K562 (cell line): ENCODE results near the gene MYO1D. TPM values are rescaled to one million over a fixed set of nuclear protein-coding genes. Genes with fewer than 3 reads are reported as not detected.

Experiments used
- ARID1B ChIP-seq: fragments of 450-650 bp; IDR thresholded peaks from 2 replicates; pipeline ENCODE4 v1.6.1; 2016; ENCODE audit warnings: antibody characterized with exemption, mild to moderate bottlenecking, inconsistent platforms
- E2F6 ChIP-seq, 2 experiments: IDR thresholded peaks; 2 replicates each; pipeline ENCODE4 v1.6.1; 2011; ENCODE audit warnings: borderline replicate concordance in 1 of 2, control low read depth in 1 of 2, low read depth in 1 of 2, low read length in 1 of 2, mild to moderate bottlenecking in 1 of 2, mixed read lengths in 1 of 2, moderate library complexity in 1 of 2; ENCODE audit not compliant: insufficient read depth in 1 of 2, insufficient read length in 1 of 2, poor library complexity in 1 of 2, severe bottlenecking in 1 of 2; ENCODE audit errors: extremely low read depth in 1 of 2
- ERF ChIP-seq: fragments of 450-650 bp; formaldehyde crosslinking; IDR thresholded peaks from 2 replicates; pipeline ENCODE4 v1.4.0; 2020; ENCODE audit warnings: mild to moderate bottlenecking, mixed read lengths
- NCOA4 ChIP-seq: fragments of 450-650 bp; IDR thresholded peaks from 2 replicates; pipeline ENCODE4 v1.6.1; 2018; ENCODE audit warnings: mild to moderate bottlenecking; ENCODE audit not compliant: partially characterized antibody
- NFXL1 ChIP-seq: fragments of 450-650 bp; formaldehyde crosslinking; IDR thresholded peaks from 2 replicates; pipeline ENCODE4 v1.4.0; 2021; ENCODE audit warnings: mild to moderate bottlenecking
- RERE ChIP-seq: sonication (generic); formaldehyde crosslinking; IDR thresholded peaks from 2 replicates; pipeline ENCODE4 v1.8.0; 2023; ENCODE audit warnings: missing genetic modification reagents, mild to moderate bottlenecking, borderline replicate concordance
- TFE3 ChIP-seq: fragments of 450-650 bp; formaldehyde crosslinking; IDR thresholded peaks from 2 replicates; pipeline ENCODE4 v1.4.0; 2020; ENCODE audit warnings: mild to moderate bottlenecking, mixed read lengths
- ZFX ChIP-seq: sonication (generic); formaldehyde crosslinking; IDR thresholded peaks from 2 replicates; pipeline ENCODE4 v1.8.0; 2022; ENCODE audit warnings: mild to moderate bottlenecking, missing genetic modification reagents, moderate library complexity
- ZNF318 ChIP-seq, 2 experiments: fragments of 450-650 bp; IDR thresholded peaks; 2 replicates each; pipeline ENCODE4 v1.6.1; 2016; ENCODE audit warnings: mild to moderate bottlenecking in 2 of 2, borderline replicate concordance in 1 of 2, low read depth in 1 of 2, moderate library complexity in 1 of 2
- polyA plus RNA-seq, 8 experiments: library from polyadenylated mRNA; depleted of rRNA in 4 of 8; stranded (reverse) in 5 of 8; unstranded in 3 of 8; fragments of >200 nt; fragmentation: Nextera tagmentation in 2 of 8; fragmentation: Illumina TruSeq in 1 of 8; extraction: Ambion mirVana in 2 of 8; extraction: Trizol in 1 of 8; gene quantifications; 2 replicates each; pipeline versions ENCODE4 v1.2.1 to v1.2.3, GENCODE V29; 2011 to 2014; ENCODE audit warnings: inconsistent platforms in 1 of 8, missing spikeins in 1 of 8
- total RNA-seq, 7 experiments: library from RNA; depleted of rRNA in 6 of 7; stranded (reverse); fragments of >200 nt in 6 of 7; fragmentation: Illumina TruSeq in 2 of 7; extraction: Trizol in 2 of 7; gene quantifications; 2 replicates each; pipeline versions ENCODE4 v1.2.1 to v1.2.3, GENCODE V29; 2011 to 2021; ENCODE audit warnings: low replicate concordance in 1 of 7

The MYO1D gene
- total and polyA plus RNA-seq, 9 of the 15 experiments (the other 6 are each of a cell fraction or from before 2014, with no cell fraction given): 2.1 to 71.2 (median 45.4) TPM

GRCh38 chr17:32723310-32723955 lies 153.5 kb downstream of the MYO1D start (continued):
- TF ChIP-seq RERE (CRISPR knock-in tag) (no peak), ERF (no peak), ZNF318 (IDR thresholded peaks at IDR 0.05; ENCODE audit: borderline replicate concordance in 1 of 2, low read depth in 1 of 2) (0 out of 4 replicates have a peak, but pooled peaks of 1 of the 2 experiments have one; percentile 25), TFE3 (no peak), ZFX (CRISPR knock-in tag) (no peak), NFXL1 (CRISPR knock-in tag) (no peak), NCOA4 (no peak), ARID1B (peak; percentile 65), E2F6 (IDR thresholded peaks at IDR 0.05; ENCODE audit: borderline replicate concordance in 1 of 2, extremely low read depth in 1 of 2, insufficient read depth in 1 of 2, insufficient read length in 1 of 2, low read depth in 1 of 2, low read length in 1 of 2, poor library complexity in 1 of 2, severe bottlenecking in 1 of 2) (no peak)
